Neural crest cell (in vitro differentiated cells): Measurements from ENCODE around the gene POLE4. TPM values are rescaled to one million over a fixed set of nuclear protein-coding genes. Genes with fewer than 3 reads are reported as not detected.

Experiments used
- DNase-seq: peaks from one replicate; pipeline ENCODE4 v3.0.0; 2021; ENCODE audit warnings: low read depth, mixed read lengths, low spot score
- H3K27ac Mint-ChIP-seq: one replicate; pipeline ENCODE4 v1.8.0; 2021; ENCODE audit warnings: mild to moderate bottlenecking, mixed read lengths; ENCODE audit not compliant: unreplicated experiment
- H3K27me3 Mint-ChIP-seq: 2 replicates; pipeline ENCODE4 v1.8.0; 2021; ENCODE audit warnings: low read depth, mild to moderate bottlenecking, mixed read lengths
- H3K36me3 Mint-ChIP-seq: 2 replicates; pipeline ENCODE4 v1.8.0; 2021; ENCODE audit warnings: low read depth, mild to moderate bottlenecking, mixed read lengths
- H3K4me1 Mint-ChIP-seq: 2 replicates; pipeline ENCODE4 v1.8.0; 2021; ENCODE audit warnings: mixed read lengths
- H3K4me3 Mint-ChIP-seq: one replicate; pipeline ENCODE4 v1.8.0; 2021; ENCODE audit warnings: mild to moderate bottlenecking, mixed read lengths
- H3K9me3 Mint-ChIP-seq: 2 replicates; pipeline ENCODE4 v1.8.0; 2021; ENCODE audit warnings: mixed read lengths
- total RNA-seq: library from RNA; stranded (reverse); gene quantifications from 2 replicates; pipeline ENCODE4 v1.2.1, GENCODE V29; 2021
- TF ChIP-seq, protein P1 (sequence below): fragments of 200-600 bp; sonication (generic); conservative IDR thresholded peaks from 2 replicates; pipeline ENCODE4 v1.5.0; 2021; ENCODE audit warnings: antibody characterized with exemption, mild to moderate bottlenecking

The POLE4 gene
- total RNA-seq, 1 donor from 2014 or later, result 49.6 TPM

GRCh38 chr2:75007819-75008218 lies 49.4 kb downstream of the POLE4 start:
- Mint-ChIP-seq H3K4me3 (no peak overlapping the region), H3K4me1 (no peaks in the 10 kb centered on the region), H3K27ac (no peak overlapping the region), H3K27me3 (no peaks in the 10 kb centered on the region), H3K36me3 (peaks cover 3% of the 10 kb centered on the region), H3K9me3 (peaks cover 3% of the 10 kb centered on the region)
- DNase-seq, result no peak
- TF ChIP-seq, protein P1, sequence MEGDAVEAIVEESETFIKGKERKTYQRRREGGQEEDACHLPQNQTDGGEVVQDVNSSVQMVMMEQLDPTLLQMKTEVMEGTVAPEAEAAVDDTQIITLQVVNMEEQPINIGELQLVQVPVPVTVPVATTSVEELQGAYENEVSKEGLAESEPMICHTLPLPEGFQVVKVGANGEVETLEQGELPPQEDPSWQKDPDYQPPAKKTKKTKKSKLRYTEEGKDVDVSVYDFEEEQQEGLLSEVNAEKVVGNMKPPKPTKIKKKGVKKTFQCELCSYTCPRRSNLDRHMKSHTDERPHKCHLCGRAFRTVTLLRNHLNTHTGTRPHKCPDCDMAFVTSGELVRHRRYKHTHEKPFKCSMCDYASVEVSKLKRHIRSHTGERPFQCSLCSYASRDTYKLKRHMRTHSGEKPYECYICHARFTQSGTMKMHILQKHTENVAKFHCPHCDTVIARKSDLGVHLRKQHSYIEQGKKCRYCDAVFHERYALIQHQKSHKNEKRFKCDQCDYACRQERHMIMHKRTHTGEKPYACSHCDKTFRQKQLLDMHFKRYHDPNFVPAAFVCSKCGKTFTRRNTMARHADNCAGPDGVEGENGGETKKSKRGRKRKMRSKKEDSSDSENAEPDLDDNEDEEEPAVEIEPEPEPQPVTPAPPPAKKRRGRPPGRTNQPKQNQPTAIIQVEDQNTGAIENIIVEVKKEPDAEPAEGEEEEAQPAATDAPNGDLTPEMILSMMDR, result no peak

DNA sequence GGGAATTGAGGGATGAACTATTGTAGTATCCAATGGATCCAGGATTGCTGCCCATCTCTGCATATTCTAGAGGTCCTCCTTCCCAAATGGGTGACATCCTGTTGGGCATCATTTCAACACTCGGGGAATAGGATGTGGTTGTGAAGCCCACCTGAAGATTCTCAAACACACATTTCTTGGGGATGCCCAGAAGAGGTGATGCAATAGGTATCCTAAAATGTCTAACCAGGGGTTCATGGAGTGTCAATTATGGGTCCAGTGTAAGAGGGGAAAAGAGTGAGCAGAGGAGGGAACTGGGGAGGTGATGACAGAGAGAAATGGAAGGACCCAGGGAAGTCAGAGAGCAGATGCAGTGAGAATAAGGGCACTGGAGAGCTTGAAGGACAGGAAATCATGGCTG lies 52.1 kb downstream of the POLE4 start:
- Mint-ChIP-seq H3K4me1 (no peaks in the 10 kb centered on the region), H3K9me3 (peaks cover 4% of the 10 kb centered on the region), H3K27me3 (no peaks in the 10 kb centered on the region), H3K4me3 (no peak overlapping the region), H3K36me3 (peaks cover 8% of the 10 kb centered on the region), H3K27ac (no peak overlapping the region)
- no peak for DNase-seq
- TF ChIP-seq, protein P1, result no peak

GRCh38 chr2:75012080-75012479 lies 53.6 kb downstream of the POLE4 start:
- Mint-ChIP-seq H3K4me3 (no peak overlapping the region), H3K4me1 (no peaks in the 10 kb centered on the region), H3K27me3 (no peaks in the 10 kb centered on the region), H3K36me3 (peaks cover 8% of the 10 kb centered on the region), H3K27ac (no peak overlapping the region), H3K9me3 (peaks cover 7% of the 10 kb centered on the region)
- no peak for DNase-seq
- TF ChIP-seq, protein P1, result no peak

GRCh38 chr2:75018162-75018561 lies 59.7 kb downstream of the POLE4 start:
- Mint-ChIP-seq H3K36me3 (peaks cover 4% of the 10 kb centered on the region), H3K27me3 (no peaks in the 10 kb centered on the region), H3K4me1 (no peaks in the 10 kb centered on the region), H3K9me3 (peaks cover 7% of the 10 kb centered on the region), H3K27ac (no peak overlapping the region), H3K4me3 (no peak overlapping the region)
- DNase-seq, result no peak
- TF ChIP-seq, protein P1, result no peak

Other genes with a start within 250 kb of the POLE4 start
- 40.1 and 43.3 TPM in 2 replicates for gene HK2, start 124.5 kb upstream of the POLE4 start, total RNA-seq
- gene TACR1, start 240.9 kb downstream of the POLE4 start, total RNA-seq, result 0.16 and 0.30 TPM in 2 replicates